WTC11 (cell line): ENCODE measurements around the gene DLG1. TPM values are rescaled to one million over a fixed set of nuclear protein-coding genes. Genes with fewer than 3 reads are reported as not detected.
"Not testable (repeated sequence)": the region's sequence is repeated elsewhere in the genome, so short reads cannot be mapped to it uniquely, and the experiment has no call there.

Experiments
- ATAC-seq: fragments of 200-7000 bp; cut with Tn5 transposase; 2 replicates; pipeline ENCODE4 v1.10.0; 2021; ENCODE audit warnings: mild to moderate bottlenecking, moderate library complexity
- CTCF ChIA-PET: fragments of 300-600 bp; sonication (Branson Sonifier 250); formaldehyde crosslinking; loops from one replicate; lab custom pipeline; 2021; ENCODE audit warnings: antibody characterized with exemption; lab: Charles Lee
- POLR2A ChIA-PET: fragments of 350-600 bp; sonication (Branson Sonifier 250); formaldehyde crosslinking; loops from one replicate; lab custom pipeline; 2021; ENCODE audit warnings: antibody characterized with exemption; lab: Charles Lee
- DNase-seq: peaks from one replicate; pipeline ENCODE4 v3.0.0; 2021; ENCODE audit warnings: low spot score
- H3K27ac Mint-ChIP-seq: 2 replicates; pipeline ENCODE4 v1.8.0; 2021; ENCODE audit warnings: mixed read lengths
- H3K27me3 Mint-ChIP-seq: 2 replicates; pipeline ENCODE4 v1.8.0; 2021; ENCODE audit warnings: low read depth, mild to moderate bottlenecking, moderate library complexity, mixed read lengths
- H3K36me3 Mint-ChIP-seq: 2 replicates; pipeline ENCODE4 v1.8.0; 2021; ENCODE audit warnings: mixed read lengths
- H3K4me1 Mint-ChIP-seq: 2 replicates; pipeline ENCODE4 v1.8.0; 2022; ENCODE audit warnings: mixed read lengths
- H3K4me3 Mint-ChIP-seq: 2 replicates; pipeline ENCODE4 v1.8.0; 2021; ENCODE audit warnings: mild to moderate bottlenecking, moderate library complexity, mixed read lengths
- H3K9me3 Mint-ChIP-seq: 2 replicates; pipeline ENCODE4 v1.8.0; 2021; ENCODE audit warnings: mixed read lengths
- CREM ChIP-seq: sonication (generic); formaldehyde crosslinking; IDR thresholded peaks from 2 replicates; pipeline ENCODE4 v1.8.1; 2022; ENCODE audit warnings: mild to moderate bottlenecking, missing genetic modification reagents, moderate library complexity
- NR1H2 ChIP-seq: sonication (generic); formaldehyde crosslinking; IDR thresholded peaks from 2 replicates; pipeline ENCODE4 v1.9.0; 2021; ENCODE audit warnings: mild to moderate bottlenecking, moderate library complexity, missing genetic modification reagents
- RELA ChIP-seq: sonication (generic); formaldehyde crosslinking; IDR thresholded peaks from 2 replicates; pipeline ENCODE4 v1.8.1; 2022; ENCODE audit warnings: missing genetic modification reagents, mild to moderate bottlenecking, borderline replicate concordance
- SMAD3 ChIP-seq: sonication (generic); formaldehyde crosslinking; IDR thresholded peaks from 2 replicates; pipeline ENCODE4 v1.8.0; 2022; ENCODE audit warnings: missing genetic modification reagents, mild to moderate bottlenecking, borderline replicate concordance
- TCF7 ChIP-seq: sonication (generic); formaldehyde crosslinking; IDR thresholded peaks from 2 replicates; pipeline ENCODE4 v1.8.0; 2022; ENCODE audit warnings: mild to moderate bottlenecking, low read depth, missing genetic modification reagents, moderate library complexity
- ZNF263 ChIP-seq: sonication (generic); formaldehyde crosslinking; IDR thresholded peaks from 2 replicates; pipeline ENCODE4 v1.8.1; 2022; ENCODE audit warnings: low read depth, mild to moderate bottlenecking, moderate library complexity, missing genetic modification reagents
- total RNA-seq: library from RNA; stranded (reverse); gene quantifications from 3 replicates; pipeline ENCODE4 v1.2.3, GENCODE V29; 2021
- TF ChIP-seq, protein P1 (sequence below): sonication (generic); formaldehyde crosslinking; IDR thresholded peaks from 2 replicates; pipeline ENCODE4 v1.8.0; 2022; ENCODE audit warnings: missing genetic modification reagents
- TF ChIP-seq, protein P2 (sequence below): fragments of 250-450 bp; sonication (Bioruptor Pico); IDR thresholded peaks from 2 replicates; pipeline ENCODE4 v1.9.0; 2021; ENCODE audit warnings: mild to moderate bottlenecking
- TF ChIP-seq, protein P3 (sequence below): sonication (generic); formaldehyde crosslinking; IDR thresholded peaks from 2 replicates; pipeline ENCODE4 v1.8.1; 2023; ENCODE audit warnings: mild to moderate bottlenecking, missing genetic modification reagents
- TF ChIP-seq, protein P4 (sequence below): fragments of 250-450 bp; sonication (Bioruptor Pico); IDR thresholded peaks from 2 replicates; pipeline ENCODE4 v1.9.0; 2021; ENCODE audit warnings: moderate library complexity, mild to moderate bottlenecking, inconsistent platforms, borderline replicate concordance
- TF ChIP-seq, protein P5 (sequence below): fragments of 250-450 bp; sonication (Bioruptor Pico); IDR thresholded peaks from 2 replicates; pipeline ENCODE4 v1.9.0; 2021; ENCODE audit warnings: mild to moderate bottlenecking, borderline replicate concordance
- TF ChIP-seq, protein P6 (sequence below): sonication (generic); formaldehyde crosslinking; IDR thresholded peaks from 2 replicates; pipeline ENCODE4 v1.8.0; 2023; ENCODE audit warnings: missing genetic modification reagents, mild to moderate bottlenecking, borderline replicate concordance
- TF ChIP-seq, protein P7 (sequence below): sonication (generic); formaldehyde crosslinking; IDR thresholded peaks from 2 replicates; pipeline ENCODE4 v1.8.0; 2023; ENCODE audit warnings: missing genetic modification reagents

DLG1 gene
- total RNA-seq, 1 experiment from 2014 or later: 81.1 TPM

DNA sequence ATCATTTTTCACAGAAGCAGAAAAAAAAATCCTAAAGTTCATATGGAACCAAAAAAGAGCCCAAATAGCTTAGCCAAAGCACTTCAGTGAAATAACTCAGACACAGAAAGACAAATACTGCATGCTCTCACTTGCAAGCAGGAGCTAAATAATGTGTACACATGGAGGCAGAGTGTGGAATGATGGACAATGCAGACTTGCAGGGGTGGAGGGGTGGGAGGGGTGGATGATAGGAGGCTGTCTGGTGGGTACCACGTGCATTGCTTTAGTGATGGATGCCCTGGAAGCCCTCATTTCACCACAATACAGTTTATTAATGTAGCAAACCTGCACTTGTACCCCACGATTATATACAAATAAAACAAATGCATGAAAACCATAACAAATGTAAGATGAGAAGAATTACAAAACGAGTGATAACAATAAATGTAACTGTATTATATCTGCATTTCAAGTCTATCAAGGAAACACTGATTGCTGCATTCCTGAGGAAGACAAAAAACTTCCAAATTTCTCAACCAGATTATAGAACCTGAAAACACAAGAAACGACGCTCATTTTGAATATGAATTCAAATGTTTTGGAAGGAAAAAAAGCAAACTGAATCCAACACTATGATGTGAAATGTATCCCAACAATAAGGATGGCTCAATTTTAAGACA is 96.5 kb downstream of the DLG1 start:
- Mint-ChIP-seq H3K4me3 (no peak overlapping the region), H3K27ac (no peak overlapping the region), H3K4me1 (peaks cover 50% of the 10 kb centered on the region), H3K9me3 (no peaks in the 10 kb centered on the region), H3K27me3 (0 out of 2 replicates have a peak, but pooled peaks cover 2% of the 10 kb centered on the region), H3K36me3 (no peaks in the 10 kb centered on the region)
- ChIA-PET POLR2A (no interaction called here), CTCF (no interaction called here)
- no peak for ATAC-seq
- TF ChIP-seq RELA (CRISPR knock-in tag) (no peak), TCF7 (CRISPR knock-in tag) (no peak), SMAD3 (CRISPR knock-in tag) (no peak), CREM (CRISPR knock-in tag) (no peak), NR1H2 (CRISPR knock-in tag) (no peak), ZNF263 (CRISPR knock-in tag) (no peak)
- TF ChIP-seq, protein P1, sequence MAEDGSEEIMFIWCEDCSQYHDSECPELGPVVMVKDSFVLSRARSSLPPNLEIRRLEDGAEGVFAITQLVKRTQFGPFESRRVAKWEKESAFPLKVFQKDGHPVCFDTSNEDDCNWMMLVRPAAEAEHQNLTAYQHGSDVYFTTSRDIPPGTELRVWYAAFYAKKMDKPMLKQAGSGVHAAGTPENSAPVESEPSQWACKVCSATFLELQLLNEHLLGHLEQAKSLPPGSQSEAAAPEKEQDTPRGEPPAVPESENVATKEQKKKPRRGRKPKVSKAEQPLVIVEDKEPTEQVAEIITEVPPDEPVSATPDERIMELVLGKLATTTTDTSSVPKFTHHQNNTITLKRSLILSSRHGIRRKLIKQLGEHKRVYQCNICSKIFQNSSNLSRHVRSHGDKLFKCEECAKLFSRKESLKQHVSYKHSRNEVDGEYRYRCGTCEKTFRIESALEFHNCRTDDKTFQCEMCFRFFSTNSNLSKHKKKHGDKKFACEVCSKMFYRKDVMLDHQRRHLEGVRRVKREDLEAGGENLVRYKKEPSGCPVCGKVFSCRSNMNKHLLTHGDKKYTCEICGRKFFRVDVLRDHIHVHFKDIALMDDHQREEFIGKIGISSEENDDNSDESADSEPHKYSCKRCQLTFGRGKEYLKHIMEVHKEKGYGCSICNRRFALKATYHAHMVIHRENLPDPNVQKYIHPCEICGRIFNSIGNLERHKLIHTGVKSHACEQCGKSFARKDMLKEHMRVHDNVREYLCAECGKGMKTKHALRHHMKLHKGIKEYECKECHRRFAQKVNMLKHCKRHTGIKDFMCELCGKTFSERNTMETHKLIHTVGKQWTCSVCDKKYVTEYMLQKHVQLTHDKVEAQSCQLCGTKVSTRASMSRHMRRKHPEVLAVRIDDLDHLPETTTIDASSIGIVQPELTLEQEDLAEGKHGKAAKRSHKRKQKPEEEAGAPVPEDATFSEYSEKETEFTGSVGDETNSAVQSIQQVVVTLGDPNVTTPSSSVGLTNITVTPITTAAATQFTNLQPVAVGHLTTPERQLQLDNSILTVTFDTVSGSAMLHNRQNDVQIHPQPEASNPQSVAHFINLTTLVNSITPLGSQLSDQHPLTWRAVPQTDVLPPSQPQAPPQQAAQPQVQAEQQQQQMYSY (CRISPR knock-in tag): no peak
- TF ChIP-seq, protein P2, sequence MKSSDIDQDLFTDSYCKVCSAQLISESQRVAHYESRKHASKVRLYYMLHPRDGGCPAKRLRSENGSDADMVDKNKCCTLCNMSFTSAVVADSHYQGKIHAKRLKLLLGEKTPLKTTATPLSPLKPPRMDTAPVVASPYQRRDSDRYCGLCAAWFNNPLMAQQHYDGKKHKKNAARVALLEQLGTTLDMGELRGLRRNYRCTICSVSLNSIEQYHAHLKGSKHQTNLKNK: no peak
- TF ChIP-seq, protein P3, sequence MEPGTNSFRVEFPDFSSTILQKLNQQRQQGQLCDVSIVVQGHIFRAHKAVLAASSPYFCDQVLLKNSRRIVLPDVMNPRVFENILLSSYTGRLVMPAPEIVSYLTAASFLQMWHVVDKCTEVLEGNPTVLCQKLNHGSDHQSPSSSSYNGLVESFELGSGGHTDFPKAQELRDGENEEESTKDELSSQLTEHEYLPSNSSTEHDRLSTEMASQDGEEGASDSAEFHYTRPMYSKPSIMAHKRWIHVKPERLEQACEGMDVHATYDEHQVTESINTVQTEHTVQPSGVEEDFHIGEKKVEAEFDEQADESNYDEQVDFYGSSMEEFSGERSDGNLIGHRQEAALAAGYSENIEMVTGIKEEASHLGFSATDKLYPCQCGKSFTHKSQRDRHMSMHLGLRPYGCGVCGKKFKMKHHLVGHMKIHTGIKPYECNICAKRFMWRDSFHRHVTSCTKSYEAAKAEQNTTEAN (CRISPR knock-in tag): no peak
- TF ChIP-seq, protein P4, sequence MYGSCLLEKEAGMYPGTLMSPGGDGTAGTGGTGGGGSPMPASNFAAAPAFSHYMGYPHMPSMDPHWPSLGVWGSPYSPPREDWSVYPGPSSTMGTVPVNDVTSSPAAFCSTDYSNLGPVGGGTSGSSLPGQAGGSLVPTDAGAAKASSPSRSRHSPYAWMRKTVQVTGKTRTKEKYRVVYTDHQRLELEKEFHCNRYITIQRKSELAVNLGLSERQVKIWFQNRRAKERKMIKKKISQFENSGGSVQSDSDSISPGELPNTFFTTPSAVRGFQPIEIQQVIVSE: no peak
- TF ChIP-seq, protein P5, sequence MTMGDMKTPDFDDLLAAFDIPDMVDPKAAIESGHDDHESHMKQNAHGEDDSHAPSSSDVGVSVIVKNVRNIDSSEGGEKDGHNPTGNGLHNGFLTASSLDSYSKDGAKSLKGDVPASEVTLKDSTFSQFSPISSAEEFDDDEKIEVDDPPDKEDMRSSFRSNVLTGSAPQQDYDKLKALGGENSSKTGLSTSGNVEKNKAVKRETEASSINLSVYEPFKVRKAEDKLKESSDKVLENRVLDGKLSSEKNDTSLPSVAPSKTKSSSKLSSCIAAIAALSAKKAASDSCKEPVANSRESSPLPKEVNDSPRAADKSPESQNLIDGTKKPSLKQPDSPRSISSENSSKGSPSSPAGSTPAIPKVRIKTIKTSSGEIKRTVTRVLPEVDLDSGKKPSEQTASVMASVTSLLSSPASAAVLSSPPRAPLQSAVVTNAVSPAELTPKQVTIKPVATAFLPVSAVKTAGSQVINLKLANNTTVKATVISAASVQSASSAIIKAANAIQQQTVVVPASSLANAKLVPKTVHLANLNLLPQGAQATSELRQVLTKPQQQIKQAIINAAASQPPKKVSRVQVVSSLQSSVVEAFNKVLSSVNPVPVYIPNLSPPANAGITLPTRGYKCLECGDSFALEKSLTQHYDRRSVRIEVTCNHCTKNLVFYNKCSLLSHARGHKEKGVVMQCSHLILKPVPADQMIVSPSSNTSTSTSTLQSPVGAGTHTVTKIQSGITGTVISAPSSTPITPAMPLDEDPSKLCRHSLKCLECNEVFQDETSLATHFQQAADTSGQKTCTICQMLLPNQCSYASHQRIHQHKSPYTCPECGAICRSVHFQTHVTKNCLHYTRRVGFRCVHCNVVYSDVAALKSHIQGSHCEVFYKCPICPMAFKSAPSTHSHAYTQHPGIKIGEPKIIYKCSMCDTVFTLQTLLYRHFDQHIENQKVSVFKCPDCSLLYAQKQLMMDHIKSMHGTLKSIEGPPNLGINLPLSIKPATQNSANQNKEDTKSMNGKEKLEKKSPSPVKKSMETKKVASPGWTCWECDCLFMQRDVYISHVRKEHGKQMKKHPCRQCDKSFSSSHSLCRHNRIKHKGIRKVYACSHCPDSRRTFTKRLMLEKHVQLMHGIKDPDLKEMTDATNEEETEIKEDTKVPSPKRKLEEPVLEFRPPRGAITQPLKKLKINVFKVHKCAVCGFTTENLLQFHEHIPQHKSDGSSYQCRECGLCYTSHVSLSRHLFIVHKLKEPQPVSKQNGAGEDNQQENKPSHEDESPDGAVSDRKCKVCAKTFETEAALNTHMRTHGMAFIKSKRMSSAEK (CRISPR knock-in tag): no peak
- TF ChIP-seq, protein P6, sequence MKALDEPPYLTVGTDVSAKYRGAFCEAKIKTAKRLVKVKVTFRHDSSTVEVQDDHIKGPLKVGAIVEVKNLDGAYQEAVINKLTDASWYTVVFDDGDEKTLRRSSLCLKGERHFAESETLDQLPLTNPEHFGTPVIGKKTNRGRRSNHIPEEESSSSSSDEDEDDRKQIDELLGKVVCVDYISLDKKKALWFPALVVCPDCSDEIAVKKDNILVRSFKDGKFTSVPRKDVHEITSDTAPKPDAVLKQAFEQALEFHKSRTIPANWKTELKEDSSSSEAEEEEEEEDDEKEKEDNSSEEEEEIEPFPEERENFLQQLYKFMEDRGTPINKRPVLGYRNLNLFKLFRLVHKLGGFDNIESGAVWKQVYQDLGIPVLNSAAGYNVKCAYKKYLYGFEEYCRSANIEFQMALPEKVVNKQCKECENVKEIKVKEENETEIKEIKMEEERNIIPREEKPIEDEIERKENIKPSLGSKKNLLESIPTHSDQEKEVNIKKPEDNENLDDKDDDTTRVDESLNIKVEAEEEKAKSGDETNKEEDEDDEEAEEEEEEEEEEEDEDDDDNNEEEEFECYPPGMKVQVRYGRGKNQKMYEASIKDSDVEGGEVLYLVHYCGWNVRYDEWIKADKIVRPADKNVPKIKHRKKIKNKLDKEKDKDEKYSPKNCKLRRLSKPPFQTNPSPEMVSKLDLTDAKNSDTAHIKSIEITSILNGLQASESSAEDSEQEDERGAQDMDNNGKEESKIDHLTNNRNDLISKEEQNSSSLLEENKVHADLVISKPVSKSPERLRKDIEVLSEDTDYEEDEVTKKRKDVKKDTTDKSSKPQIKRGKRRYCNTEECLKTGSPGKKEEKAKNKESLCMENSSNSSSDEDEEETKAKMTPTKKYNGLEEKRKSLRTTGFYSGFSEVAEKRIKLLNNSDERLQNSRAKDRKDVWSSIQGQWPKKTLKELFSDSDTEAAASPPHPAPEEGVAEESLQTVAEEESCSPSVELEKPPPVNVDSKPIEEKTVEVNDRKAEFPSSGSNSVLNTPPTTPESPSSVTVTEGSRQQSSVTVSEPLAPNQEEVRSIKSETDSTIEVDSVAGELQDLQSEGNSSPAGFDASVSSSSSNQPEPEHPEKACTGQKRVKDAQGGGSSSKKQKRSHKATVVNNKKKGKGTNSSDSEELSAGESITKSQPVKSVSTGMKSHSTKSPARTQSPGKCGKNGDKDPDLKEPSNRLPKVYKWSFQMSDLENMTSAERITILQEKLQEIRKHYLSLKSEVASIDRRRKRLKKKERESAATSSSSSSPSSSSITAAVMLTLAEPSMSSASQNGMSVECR (CRISPR knock-in tag): no peak
- TF ChIP-seq, protein P7, sequence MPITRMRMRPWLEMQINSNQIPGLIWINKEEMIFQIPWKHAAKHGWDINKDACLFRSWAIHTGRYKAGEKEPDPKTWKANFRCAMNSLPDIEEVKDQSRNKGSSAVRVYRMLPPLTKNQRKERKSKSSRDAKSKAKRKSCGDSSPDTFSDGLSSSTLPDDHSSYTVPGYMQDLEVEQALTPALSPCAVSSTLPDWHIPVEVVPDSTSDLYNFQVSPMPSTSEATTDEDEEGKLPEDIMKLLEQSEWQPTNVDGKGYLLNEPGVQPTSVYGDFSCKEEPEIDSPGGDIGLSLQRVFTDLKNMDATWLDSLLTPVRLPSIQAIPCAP (CRISPR knock-in tag): no peak
- no peak for DNase-seq

DNA sequence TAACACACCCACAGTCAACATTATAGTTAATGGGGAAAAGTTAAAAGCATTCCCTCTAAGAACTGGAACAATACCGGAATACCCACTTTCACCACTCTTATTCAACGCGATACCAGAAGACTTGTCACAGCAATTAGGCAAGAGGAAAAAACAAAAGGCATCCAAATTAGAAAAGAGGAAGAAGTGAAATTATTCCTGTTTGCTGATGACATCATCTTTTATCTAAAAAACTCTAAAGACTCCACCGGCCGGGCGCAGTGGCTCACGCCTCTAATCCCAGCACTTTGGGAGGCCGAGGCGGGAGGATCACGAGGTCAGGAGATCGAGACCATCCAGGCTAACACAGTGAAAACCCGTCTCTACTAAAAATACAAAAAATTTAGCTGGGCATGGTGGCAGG is 97.6 kb downstream of the DLG1 start:
- ATAC-seq, H3K27ac Mint-ChIP-seq, CTCF ChIA-PET: not testable (repeated sequence)

More for the DNA sequence above, 97.6 kb downstream of the DLG1 start:
- H3K27me3 Mint-ChIP-seq, H3K36me3 Mint-ChIP-seq, POLR2A ChIA-PET, DNase-seq, H3K9me3 Mint-ChIP-seq, H3K4me3 Mint-ChIP-seq: not testable (repeated sequence)
- H3K4me1 Mint-ChIP-seq: peaks cover 44% of the 10 kb centered on the region
